Lower leg skin (tissue), 3 donors: ENCODE data around the gene SNTN.

ENCODE experiments used
- POLR2A ChIP-seq, 2 donors: fragments of 450-650 bp; IDR thresholded peaks; one replicate each; pipeline ENCODE4 v1.6.1; 2016 to 2017; ENCODE audit warnings: antibody characterized with exemption in 2 of 2, mild to moderate bottlenecking in 1 of 2, moderate library complexity in 1 of 2
- TF ChIP-seq, protein P1 (sequence below), 3 donors: fragments of 450-650 bp; IDR thresholded peaks; one replicate each; pipeline ENCODE4 v1.5.1; 2016; ENCODE audit warnings: antibody characterized with exemption in 3 of 3, mild to moderate bottlenecking in 3 of 3, moderate library complexity in 2 of 3

DNA sequence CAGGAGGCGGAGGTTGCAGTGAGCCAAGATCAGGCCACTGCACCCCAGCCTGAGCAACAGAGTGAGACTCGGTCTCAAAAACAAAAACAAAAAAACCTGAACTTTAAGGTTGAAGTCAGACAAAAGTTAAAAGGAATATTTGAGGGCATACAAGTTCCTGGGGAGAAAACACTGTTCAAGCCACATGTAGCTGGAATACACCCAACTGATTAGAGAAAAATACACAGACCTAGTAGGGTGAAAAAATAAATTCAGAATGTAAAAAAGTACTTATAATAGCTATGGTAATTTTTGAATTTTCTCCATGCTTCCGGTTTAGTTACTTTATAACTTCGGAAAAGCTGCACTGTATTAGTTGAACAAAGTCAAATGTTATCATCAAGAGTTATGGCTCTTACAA lies 42.6 kb upstream of the SNTN start:
- TF ChIP-seq POLR2A (IDR thresholded peaks at IDR 0.05) = no peak
- TF ChIP-seq, protein P1, sequence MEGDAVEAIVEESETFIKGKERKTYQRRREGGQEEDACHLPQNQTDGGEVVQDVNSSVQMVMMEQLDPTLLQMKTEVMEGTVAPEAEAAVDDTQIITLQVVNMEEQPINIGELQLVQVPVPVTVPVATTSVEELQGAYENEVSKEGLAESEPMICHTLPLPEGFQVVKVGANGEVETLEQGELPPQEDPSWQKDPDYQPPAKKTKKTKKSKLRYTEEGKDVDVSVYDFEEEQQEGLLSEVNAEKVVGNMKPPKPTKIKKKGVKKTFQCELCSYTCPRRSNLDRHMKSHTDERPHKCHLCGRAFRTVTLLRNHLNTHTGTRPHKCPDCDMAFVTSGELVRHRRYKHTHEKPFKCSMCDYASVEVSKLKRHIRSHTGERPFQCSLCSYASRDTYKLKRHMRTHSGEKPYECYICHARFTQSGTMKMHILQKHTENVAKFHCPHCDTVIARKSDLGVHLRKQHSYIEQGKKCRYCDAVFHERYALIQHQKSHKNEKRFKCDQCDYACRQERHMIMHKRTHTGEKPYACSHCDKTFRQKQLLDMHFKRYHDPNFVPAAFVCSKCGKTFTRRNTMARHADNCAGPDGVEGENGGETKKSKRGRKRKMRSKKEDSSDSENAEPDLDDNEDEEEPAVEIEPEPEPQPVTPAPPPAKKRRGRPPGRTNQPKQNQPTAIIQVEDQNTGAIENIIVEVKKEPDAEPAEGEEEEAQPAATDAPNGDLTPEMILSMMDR (IDR thresholded peaks at IDR 0.05) = no peak
